ENCODE data around the gene KDR. TPM values are rescaled to one million over a fixed set of nuclear protein-coding genes. Genes with fewer than 3 reads are reported as not detected.

Gene KDR
- total and polyA plus RNA-seq, 4 donors = 6.1 to 39.1 (median 24.6) TPM

DNA sequence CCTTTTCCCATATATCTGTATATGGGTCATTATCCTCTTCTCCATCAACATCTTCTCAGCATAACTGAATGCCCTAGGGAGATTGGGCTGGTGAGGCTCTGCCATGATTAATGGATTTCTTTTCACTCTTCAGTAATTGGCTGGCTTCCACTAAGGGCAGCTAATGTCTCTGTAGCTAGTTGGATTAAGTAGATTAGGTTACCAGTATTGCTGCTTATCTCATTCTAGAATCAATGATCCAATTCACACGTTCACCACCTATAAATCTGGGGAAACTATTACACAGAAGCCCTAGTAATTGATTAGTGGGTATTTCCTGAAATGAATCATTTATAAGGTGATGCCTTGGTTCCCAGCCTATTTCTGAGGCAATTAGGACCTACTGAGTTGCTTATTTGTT, 94.8 kb downstream of the KDR start:
- H3K27ac ChIP-seq (ENCODE audit: low read depth in 1 of 2, low read length in 2 of 2) = no peak overlapping the region
- DNase-seq (ENCODE audit: low spot score) = no peak
- no peak overlapping the region for H3K9ac ChIP-seq (ENCODE audit: low read depth in 1 of 2, low read length in 2 of 2)
- TF ChIP-seq RAD21 (IDR thresholded peaks at IDR 0.05) (no peak), EGR1 (IDR thresholded peaks at IDR 0.05; ENCODE audit: low read depth in 2 of 2) (no peak), TAF1 (conservative IDR thresholded peaks at IDR 0.05) (no peak), FOXA1 (IDR thresholded peaks at IDR 0.05) (no peak), HNF4G (IDR thresholded peaks at IDR 0.05) (no peak), RXRA (IDR thresholded peaks at IDR 0.05) (no peak), HNF4A (conservative IDR thresholded peaks at IDR 0.05) (no peak), SP1 (IDR thresholded peaks at IDR 0.05) (no peak), GABPA (IDR thresholded peaks at IDR 0.05 in 1 of 2, conservative IDR thresholded peaks at IDR 0.05 in 1 of 2) (no peak)
- TF ChIP-seq, protein P1, sequence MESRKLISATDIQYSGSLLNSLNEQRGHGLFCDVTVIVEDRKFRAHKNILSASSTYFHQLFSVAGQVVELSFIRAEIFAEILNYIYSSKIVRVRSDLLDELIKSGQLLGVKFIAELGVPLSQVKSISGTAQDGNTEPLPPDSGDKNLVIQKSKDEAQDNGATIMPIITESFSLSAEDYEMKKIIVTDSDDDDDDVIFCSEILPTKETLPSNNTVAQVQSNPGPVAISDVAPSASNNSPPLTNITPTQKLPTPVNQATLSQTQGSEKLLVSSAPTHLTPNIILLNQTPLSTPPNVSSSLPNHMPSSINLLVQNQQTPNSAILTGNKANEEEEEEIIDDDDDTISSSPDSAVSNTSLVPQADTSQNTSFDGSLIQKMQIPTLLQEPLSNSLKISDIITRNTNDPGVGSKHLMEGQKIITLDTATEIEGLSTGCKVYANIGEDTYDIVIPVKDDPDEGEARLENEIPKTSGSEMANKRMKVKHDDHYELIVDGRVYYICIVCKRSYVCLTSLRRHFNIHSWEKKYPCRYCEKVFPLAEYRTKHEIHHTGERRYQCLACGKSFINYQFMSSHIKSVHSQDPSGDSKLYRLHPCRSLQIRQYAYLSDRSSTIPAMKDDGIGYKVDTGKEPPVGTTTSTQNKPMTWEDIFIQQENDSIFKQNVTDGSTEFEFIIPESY (IDR thresholded peaks at IDR 0.05) = no peak
- TF ChIP-seq, protein P2, sequence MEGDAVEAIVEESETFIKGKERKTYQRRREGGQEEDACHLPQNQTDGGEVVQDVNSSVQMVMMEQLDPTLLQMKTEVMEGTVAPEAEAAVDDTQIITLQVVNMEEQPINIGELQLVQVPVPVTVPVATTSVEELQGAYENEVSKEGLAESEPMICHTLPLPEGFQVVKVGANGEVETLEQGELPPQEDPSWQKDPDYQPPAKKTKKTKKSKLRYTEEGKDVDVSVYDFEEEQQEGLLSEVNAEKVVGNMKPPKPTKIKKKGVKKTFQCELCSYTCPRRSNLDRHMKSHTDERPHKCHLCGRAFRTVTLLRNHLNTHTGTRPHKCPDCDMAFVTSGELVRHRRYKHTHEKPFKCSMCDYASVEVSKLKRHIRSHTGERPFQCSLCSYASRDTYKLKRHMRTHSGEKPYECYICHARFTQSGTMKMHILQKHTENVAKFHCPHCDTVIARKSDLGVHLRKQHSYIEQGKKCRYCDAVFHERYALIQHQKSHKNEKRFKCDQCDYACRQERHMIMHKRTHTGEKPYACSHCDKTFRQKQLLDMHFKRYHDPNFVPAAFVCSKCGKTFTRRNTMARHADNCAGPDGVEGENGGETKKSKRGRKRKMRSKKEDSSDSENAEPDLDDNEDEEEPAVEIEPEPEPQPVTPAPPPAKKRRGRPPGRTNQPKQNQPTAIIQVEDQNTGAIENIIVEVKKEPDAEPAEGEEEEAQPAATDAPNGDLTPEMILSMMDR (IDR thresholded peaks at IDR 0.05; ENCODE audit: low read depth, low read length, missing input control) = no peak
- TF ChIP-seq, protein P3, sequence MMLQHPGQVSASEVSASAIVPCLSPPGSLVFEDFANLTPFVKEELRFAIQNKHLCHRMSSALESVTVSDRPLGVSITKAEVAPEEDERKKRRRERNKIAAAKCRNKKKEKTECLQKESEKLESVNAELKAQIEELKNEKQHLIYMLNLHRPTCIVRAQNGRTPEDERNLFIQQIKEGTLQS (IDR thresholded peaks at IDR 0.05) = no peak
- TF ChIP-seq, protein P4, sequence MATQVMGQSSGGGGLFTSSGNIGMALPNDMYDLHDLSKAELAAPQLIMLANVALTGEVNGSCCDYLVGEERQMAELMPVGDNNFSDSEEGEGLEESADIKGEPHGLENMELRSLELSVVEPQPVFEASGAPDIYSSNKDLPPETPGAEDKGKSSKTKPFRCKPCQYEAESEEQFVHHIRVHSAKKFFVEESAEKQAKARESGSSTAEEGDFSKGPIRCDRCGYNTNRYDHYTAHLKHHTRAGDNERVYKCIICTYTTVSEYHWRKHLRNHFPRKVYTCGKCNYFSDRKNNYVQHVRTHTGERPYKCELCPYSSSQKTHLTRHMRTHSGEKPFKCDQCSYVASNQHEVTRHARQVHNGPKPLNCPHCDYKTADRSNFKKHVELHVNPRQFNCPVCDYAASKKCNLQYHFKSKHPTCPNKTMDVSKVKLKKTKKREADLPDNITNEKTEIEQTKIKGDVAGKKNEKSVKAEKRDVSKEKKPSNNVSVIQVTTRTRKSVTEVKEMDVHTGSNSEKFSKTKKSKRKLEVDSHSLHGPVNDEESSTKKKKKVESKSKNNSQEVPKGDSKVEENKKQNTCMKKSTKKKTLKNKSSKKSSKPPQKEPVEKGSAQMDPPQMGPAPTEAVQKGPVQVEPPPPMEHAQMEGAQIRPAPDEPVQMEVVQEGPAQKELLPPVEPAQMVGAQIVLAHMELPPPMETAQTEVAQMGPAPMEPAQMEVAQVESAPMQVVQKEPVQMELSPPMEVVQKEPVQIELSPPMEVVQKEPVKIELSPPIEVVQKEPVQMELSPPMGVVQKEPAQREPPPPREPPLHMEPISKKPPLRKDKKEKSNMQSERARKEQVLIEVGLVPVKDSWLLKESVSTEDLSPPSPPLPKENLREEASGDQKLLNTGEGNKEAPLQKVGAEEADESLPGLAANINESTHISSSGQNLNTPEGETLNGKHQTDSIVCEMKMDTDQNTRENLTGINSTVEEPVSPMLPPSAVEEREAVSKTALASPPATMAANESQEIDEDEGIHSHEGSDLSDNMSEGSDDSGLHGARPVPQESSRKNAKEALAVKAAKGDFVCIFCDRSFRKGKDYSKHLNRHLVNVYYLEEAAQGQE (IDR thresholded peaks at IDR 0.05) = no peak
- no peak overlapping the region for H3K4me3 ChIP-seq (ENCODE audit: low read depth in 1 of 3, low read length in 3 of 3)
- H3K27me3 ChIP-seq (ENCODE audit: control insufficient read depth in 4 of 4, insufficient read depth in 4 of 4, low read length in 3 of 4) = no peaks in the 10 kb centered on the region
- no peaks in the 10 kb centered on the region for H3K9me3 ChIP-seq (ENCODE audit: control insufficient read depth in 4 of 4, low read length in 3 of 4)
- H3K36me3 ChIP-seq (ENCODE audit: control insufficient read depth in 4 of 4, insufficient read depth in 3 of 4, low read depth in 1 of 4, low read length in 3 of 4) = no peaks in the 10 kb centered on the region
- no peaks in the 10 kb centered on the region for H3K4me1 ChIP-seq (ENCODE audit: control insufficient read depth in 4 of 4, insufficient read depth in 4 of 4, low read length in 3 of 4)
- 61% methylated on average over 1 of the region's 1 CpG for WGBS

DNA sequence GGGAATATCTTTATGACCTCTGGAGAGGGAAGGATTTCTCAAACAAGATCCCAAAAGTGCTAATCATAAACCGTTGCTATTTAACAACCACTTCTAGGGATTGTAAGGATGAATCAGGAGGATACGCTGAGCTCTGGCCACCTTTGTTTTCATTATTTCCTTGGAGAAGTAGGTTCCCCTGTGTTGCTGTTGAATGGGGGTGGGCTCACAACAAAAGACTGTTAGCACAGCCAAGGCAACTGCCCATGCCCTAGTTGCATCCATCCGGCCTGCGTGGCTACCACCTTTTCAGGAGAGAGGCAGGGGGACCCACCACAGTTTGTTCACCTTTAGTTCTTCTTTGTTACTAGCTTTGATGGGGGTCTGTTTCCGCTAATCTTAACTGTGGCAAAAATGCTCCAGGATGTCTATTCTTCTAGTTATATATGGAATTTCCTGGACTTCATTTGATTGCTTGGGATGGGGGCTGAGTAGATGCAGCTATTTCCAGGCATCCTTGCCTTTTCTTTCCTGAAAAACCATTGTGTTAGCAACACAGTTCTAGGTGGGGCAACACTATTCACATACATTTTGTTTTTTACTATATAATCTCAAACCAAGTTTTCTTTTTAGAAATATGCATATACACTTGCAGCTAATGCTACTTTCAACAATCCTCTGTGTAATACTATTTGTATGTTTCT, 95.4 kb downstream of the KDR start:
- Histone ChIP-seq H3K9ac (ENCODE audit: low read depth in 1 of 2, low read length in 2 of 2) (no peak overlapping the region), H3K9me3 (ENCODE audit: control insufficient read depth in 4 of 4, low read length in 3 of 4) (no peaks in the 10 kb centered on the region), H3K27me3 (ENCODE audit: control insufficient read depth in 4 of 4, insufficient read depth in 4 of 4, low read length in 3 of 4) (no peaks in the 10 kb centered on the region), H3K4me3 (ENCODE audit: low read depth in 1 of 3, low read length in 3 of 3) (no peak overlapping the region), H3K27ac (ENCODE audit: low read depth in 1 of 2, low read length in 2 of 2) (no peak overlapping the region), H3K4me1 (ENCODE audit: control insufficient read depth in 4 of 4, insufficient read depth in 4 of 4, low read length in 3 of 4) (no peaks in the 10 kb centered on the region), H3K36me3 (ENCODE audit: control insufficient read depth in 4 of 4, insufficient read depth in 3 of 4, low read depth in 1 of 4, low read length in 3 of 4) (no peaks in the 10 kb centered on the region)
- WGBS = 77% methylated on average over 5 of the region's 5 CpGs
- no peak for DNase-seq (ENCODE audit: low spot score)
- TF ChIP-seq RAD21 (IDR thresholded peaks at IDR 0.05) = no peak
- no peak for TF ChIP-seq GABPA (IDR thresholded peaks at IDR 0.05 in 1 of 2, conservative IDR thresholded peaks at IDR 0.05 in 1 of 2)
- TF ChIP-seq, protein P1 (IDR thresholded peaks at IDR 0.05) = no peak
- no peak for TF ChIP-seq RXRA (IDR thresholded peaks at IDR 0.05)
- TF ChIP-seq, protein P2 (IDR thresholded peaks at IDR 0.05; ENCODE audit: low read depth, low read length, missing input control) = no peak
- no peak for TF ChIP-seq TAF1 (conservative IDR thresholded peaks at IDR 0.05)
- TF ChIP-seq FOXA2 (IDR thresholded peaks at IDR 0.05) = no peak
